Naive thymus-derived CD8-positive, alpha-beta T cell (primary cell): Measurements from ENCODE around the gene CHMP4A. TPM values are rescaled to one million over a fixed set of nuclear protein-coding genes. Genes with fewer than 3 reads are reported as not detected.
"Not testable (repeated sequence)": the region's sequence is repeated elsewhere in the genome, so short reads cannot be mapped to it uniquely, and the experiment has no call there.

Experiments used
- ATAC-seq, 2 donors: fragments of 150-1000 bp; cut with Tn5 transposase in 1 of 2; sonication (Bioruptor Pico), chemical (Tn5 transposase) in 1 of 2; 1 replicate in 1 of 2; 2 replicates in 1 of 2; pipeline ENCODE4 v1.10.0; 2021; ENCODE audit warnings: mild to moderate bottlenecking in 2 of 2, moderate library complexity in 2 of 2
- POLR2A ChIA-PET: fragments of 350-600 bp; sonication (Branson Sonifier 250); formaldehyde crosslinking; loops from one replicate; lab custom pipeline; 2021; ENCODE audit warnings: antibody characterized with exemption; lab: Charles Lee
- DNase-seq, 10 donors: peaks; one replicate each; pipeline versions ENCODE4 v3.0.0 to v3.0.0-alpha.2; 2020 to 2022
- H3K27ac Mint-ChIP-seq, 10 donors: one replicate each; pipeline ENCODE4 v1.8.0; 2020 to 2022; ENCODE audit warnings: mild to moderate bottlenecking in 10 of 10, mixed read lengths in 10 of 10, moderate library complexity in 4 of 10, inconsistent platforms in 1 of 10
- H3K27me3 Mint-ChIP-seq, 5 donors: one replicate each; pipeline ENCODE4 v1.8.0; 2021 to 2022; ENCODE audit warnings: mixed read lengths in 5 of 5
- H3K36me3 Mint-ChIP-seq, 3 donors: one replicate each; pipeline ENCODE4 v1.8.0; 2020 to 2022; ENCODE audit warnings: mixed read lengths in 3 of 3, mild to moderate bottlenecking in 2 of 3, inconsistent platforms in 1 of 3
- H3K4me1 Mint-ChIP-seq, 4 donors: one replicate each; pipeline ENCODE4 v1.8.0; 2021 to 2022; ENCODE audit warnings: mixed read lengths in 4 of 4
- H3K4me3 Mint-ChIP-seq, 10 donors: one replicate each; pipeline ENCODE4 v1.8.0; 2020 to 2022; ENCODE audit warnings: mild to moderate bottlenecking in 10 of 10, mixed read lengths in 10 of 10, moderate library complexity in 6 of 10, inconsistent platforms in 1 of 10
- H3K9me3 Mint-ChIP-seq, 9 donors: one replicate each; pipeline ENCODE4 v1.8.0; 2020 to 2022; ENCODE audit warnings: mixed read lengths in 9 of 9, mild to moderate bottlenecking in 3 of 9, inconsistent platforms in 1 of 9, moderate library complexity in 1 of 9
- polyA plus RNA-seq, 3 donors: library from polyadenylated mRNA; unstranded; fragments of 300-500 nt; fragmentation: Illumina TruSeq; gene quantifications; one replicate each; pipeline ENCODE4 v1.2.3, GENCODE V29; 2021
- total RNA-seq, 8 experiments: library from RNA in 2 of 8; stranded (reverse) in 2 of 8; gene quantifications; one replicate each; pipeline ENCODE4 v1.2.3 and lab custom pipeline; 2021 to 2026

The CHMP4A gene
- total and polyA plus RNA-seq, 5 experiments from 2014 or later, result 99.4 to 144 (median 133) TPM

GRCh38 chr14:24216345-24216699, 3.0 kb upstream of the CHMP4A start:
- Mint-ChIP-seq H3K4me1 (peaks cover 27 to 50% (median 48%) of the 10 kb centered on the region in 4 donors), H3K36me3 (peaks cover 0 to 23% (median 4%) of the 10 kb centered on the region in 3 donors), H3K27ac (peak overlapping the region; percentile 93 to 100 (median 99)), H3K9me3 (no peaks in the 10 kb centered on the region), H3K4me3 (peak overlapping the region; percentile 89 to 94 (median 92)), H3K27me3 (peaks cover 0 to 2% (median 0%) of the 10 kb centered on the region in 5 donors)
- DNase-seq (no peak), ATAC-seq (no peak)
- POLR2A ChIA-PET, result interaction anchor here (0.7 to 7.1 kb wide), 21 partner anchors 10 to 1450 kb away, joined by 3 to 124 read pairs (median 4); partner anchors contain the start of genes DCAF11, DHRS1, GMPR2 and IPO4

- Mint-ChIP-seq H3K9me3 (no peaks in the 10 kb centered on the region), H3K36me3 (peaks cover 0 to 27% (median 5%) of the 10 kb centered on the region in 3 donors), H3K4me3 (peak within 1 kb of the TSS; percentile 89 to 94 (median 92)), H3K27me3 (peaks cover 0 to 2% (median 0%) of the 10 kb centered on the region in 5 donors), H3K27ac (peak within 1 kb of the TSS; percentile 93 to 100 (median 99)), H3K4me1 (peaks cover 27 to 55% (median 54%) of the 10 kb centered on the region in 4 donors)
- peak; percentile 75 for ATAC-seq
- DNase-seq, result peak; percentile 71 to 93 (median 86)
- POLR2A ChIA-PET, result interaction anchor here (0.7 to 7.1 kb wide), 23 partner anchors 10 to 1450 kb away, joined by 3 to 124 read pairs (median 4); partner anchors contain the start of genes DCAF11, DHRS1, GMPR2 and IPO4
These were observed 2.4 kb upstream of the CHMP4A start, which contains the start of gene MDP1 for GRCh38 chr14:24215495-24216344. Gene MDP1, minus strand, starts transcription at chr14:24216066. Its CDS starts 111 bp downstream, at chr14:24215955.

GRCh38 chr14:24213866-24214662, 776 bp upstream of the CHMP4A start:
- DNase-seq (no peak), ATAC-seq (no peak)
- POLR2A ChIA-PET, result interaction anchor here (0.6 to 7.1 kb wide), 25 partner anchors 13 to 227 kb away, joined by 3 to 124 read pairs (median 8); partner anchors contain the start of genes CBLN3, DCAF11, DHRS1 and GMPR2
- H3K9me3 Mint-ChIP-seq, result no peaks in the 10 kb centered on the region
- H3K4me3 Mint-ChIP-seq, result peak overlapping the region; percentile 49 to 98 (median 95)
- H3K36me3 Mint-ChIP-seq, result peaks cover 0 to 44% (median 10%) of the 10 kb centered on the region in 3 donors
- H3K27ac Mint-ChIP-seq, result peak overlapping the region; percentile 96 to 100 (median 99)
- peaks cover 28 to 67% (median 62%) of the 10 kb centered on the region in 4 donors for H3K4me1 Mint-ChIP-seq
- H3K27me3 Mint-ChIP-seq, result peaks cover 0 to 2% (median 0%) of the 10 kb centered on the region in 5 donors

- POLR2A ChIA-PET, result interaction anchor here (1.2 to 7.1 kb wide), 7 partner anchors 12 to 97 kb away, joined by 3 to 124 read pairs (median 7); partner anchors contain the start of genes CIDEB, GMPR2, IPO4 and IRF9
- no peaks in the 10 kb centered on the region for H3K9me3 Mint-ChIP-seq
- H3K36me3 Mint-ChIP-seq, result peaks cover 7 to 56% (median 21%) of the 10 kb centered on the region in 3 donors
- H3K4me3 Mint-ChIP-seq, result peak overlapping the region in 9 of 10 donors; percentile 11 to 97 (median 95)
- DNase-seq, result no peak
- H3K27ac Mint-ChIP-seq, result peak overlapping the region; percentile 96 to 100 (median 99)
- H3K4me1 Mint-ChIP-seq, result peaks cover 34 to 83% (median 74%) of the 10 kb centered on the region in 4 donors
- H3K27me3 Mint-ChIP-seq, result peaks cover 0 to 2% (median 0%) of the 10 kb centered on the region in 5 donors
- ATAC-seq, result no peak
These were observed 2.0 kb downstream of the CHMP4A start for GRCh38 chr14:24211311-24211710.

- POLR2A ChIA-PET, result interaction anchor here (2.4 kb wide), 1 partner anchor 19 kb away, joined by 7 read pairs; the partner anchor contains the start of gene IPO4
- Mint-ChIP-seq H3K36me3 (peaks cover 13 to 80% (median 28%) of the 10 kb centered on the region in 3 donors), H3K27me3 (no peaks in the 10 kb centered on the region), H3K9me3 (peaks cover 0 to 6% (median 0%) of the 10 kb centered on the region in 9 donors), H3K4me3 (no peak overlapping the region), H3K4me1 (peaks cover 32 to 71% (median 64%) of the 10 kb centered on the region in 4 donors), H3K27ac (peak overlapping the region in 5 of 10 donors; percentile 22 to 91 (median 79))
- DNase-seq (no peak), ATAC-seq (no peak)
These were observed 5.7 kb downstream of the CHMP4A start for GRCh38 chr14:24207625-24208024.

GRCh38 chr14:24207104-24207551, 6.2 kb downstream of the CHMP4A start:
- no peak for ATAC-seq
- Mint-ChIP-seq H3K4me1 (peaks cover 32 to 68% (median 62%) of the 10 kb centered on the region in 4 donors), H3K36me3 (peaks cover 14 to 80% (median 30%) of the 10 kb centered on the region in 3 donors), H3K27ac (peak overlapping the region in 9 of 10 donors; percentile 22 to 91 (median 79)), H3K27me3 (no peaks in the 10 kb centered on the region), H3K4me3 (no peak overlapping the region), H3K9me3 (peaks cover 0 to 8% (median 0%) of the 10 kb centered on the region in 9 donors)
- DNase-seq, result no peak
- POLR2A ChIA-PET, result interaction anchor here (0.8 to 1.7 kb wide), 2 partner anchors 11 to 36 kb away, joined by 3 to 8 read pairs; partner anchors contain the start of gene TM9SF1

- Mint-ChIP-seq H3K4me1 (peaks cover 30 to 62% (median 57%) of the 10 kb centered on the region in 4 donors), H3K9me3 (peaks cover 0 to 8% (median 0%) of the 10 kb centered on the region in 9 donors), H3K36me3 (peaks cover 14 to 82% (median 32%) of the 10 kb centered on the region in 3 donors), H3K27me3 (no peaks in the 10 kb centered on the region), H3K4me3 (no peak overlapping the region), H3K27ac (peak overlapping the region in 8 of 10 donors; percentile 22 to 91 (median 78))
- POLR2A ChIA-PET, result interaction anchor here (0.8 to 1.7 kb wide), 3 partner anchors 10 to 37 kb away, joined by 3 to 8 read pairs (median 3); partner anchors contain the start of genes MDP1 and TM9SF1
- ATAC-seq (no peak), DNase-seq (no peak)
These were observed 6.8 kb downstream of the CHMP4A start for GRCh38 chr14:24206260-24207103.

- ATAC-seq, result no peak
- Mint-ChIP-seq H3K4me3 (no peak overlapping the region), H3K4me1 (peaks cover 26 to 51% (median 46%) of the 10 kb centered on the region in 4 donors), H3K9me3 (peaks cover 0 to 8% (median 0%) of the 10 kb centered on the region in 9 donors), H3K27me3 (no peaks in the 10 kb centered on the region), H3K36me3 (peaks cover 14 to 73% (median 28%) of the 10 kb centered on the region in 3 donors), H3K27ac (peak overlapping the region in 7 of 10 donors; percentile 2 to 39 (median 7))
- DNase-seq, result no peak
- POLR2A ChIA-PET, result interaction anchor here (1.0 to 1.1 kb wide), 2 partner anchors 8 to 11 kb away, joined by 4 to 7 read pairs; partner anchors contain the start of genes CHMP4A and MDP1
These were observed 8.8 kb downstream of the CHMP4A start for GRCh38 chr14:24204163-24205146.

- POLR2A ChIA-PET, result interaction anchor here (1.0 to 1.1 kb wide), 2 partner anchors 10 to 13 kb away, joined by 4 to 7 read pairs; partner anchors contain the start of genes CHMP4A and MDP1
- H3K9me3 Mint-ChIP-seq, H3K4me3 Mint-ChIP-seq, DNase-seq, H3K27me3 Mint-ChIP-seq, ATAC-seq: not testable (repeated sequence)
- Mint-ChIP-seq H3K36me3 (peaks cover 14 to 72% (median 28%) of the 10 kb centered on the region in 3 donors), H3K4me1 (peaks cover 33 to 62% (median 52%) of the 10 kb centered on the region in 4 donors), H3K27ac (peak overlapping the region in 2 of 10 donors; percentile 7 to 40)
These were observed 9.9 kb downstream of the CHMP4A start for GRCh38 chr14:24203249-24203886.
